GM23248 (cell line): ENCODE data around the gene CNRIP1.

Source experiments
- EZH2 ChIP-seq: fragments of 200-600 bp; sonication (generic); IDR thresholded peaks from 2 replicates; pipeline ENCODE4 v1.6.1; 2018; ENCODE audit warnings: antibody characterized with exemption, mild to moderate bottlenecking; ENCODE audit not compliant: insufficient read depth, poor library complexity, severe bottlenecking
- EZH2phosphoT487 ChIP-seq: fragments of 200-600 bp; sonication (generic); IDR thresholded peaks from 2 replicates; pipeline ENCODE4 v1.6.1; 2018; ENCODE audit warnings: antibody characterized with exemption, moderate library complexity, mild to moderate bottlenecking, low read depth; ENCODE audit not compliant: insufficient read depth

DNA sequence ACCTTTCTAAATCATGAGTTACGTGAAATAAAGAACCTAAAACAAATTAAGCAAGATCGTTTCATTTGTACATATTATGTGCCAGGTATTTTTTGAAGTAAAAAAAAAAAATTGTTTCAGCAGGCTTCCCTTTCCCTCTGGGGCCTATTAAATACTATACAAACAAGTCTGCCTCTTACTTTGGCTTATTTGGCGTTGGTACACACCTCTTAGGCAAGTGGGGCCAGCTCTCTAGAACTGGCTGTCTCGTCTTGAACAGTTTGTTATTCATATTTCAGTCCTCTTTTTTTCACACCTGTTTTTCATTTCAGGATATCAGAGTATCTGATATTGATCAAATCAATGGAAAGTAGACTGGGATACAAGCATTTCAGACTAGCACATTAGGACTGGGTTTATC is 40.1 kb downstream of the CNRIP1 start:
- TF ChIP-seq EZH2phosphoT487: no peak
- TF ChIP-seq EZH2: no peak
